ENCODE data around the gene GDF15. TPM values are rescaled to one million over a fixed set of nuclear protein-coding genes. Genes with fewer than 3 reads are reported as not detected.
"Not testable (repeated sequence)": the region's sequence is repeated elsewhere in the genome, so short reads cannot be mapped to it uniquely, and the experiment has no call there.

The GDF15 gene
- total RNA-seq, 2 experiments from 2014 or later: not detected

DNA sequence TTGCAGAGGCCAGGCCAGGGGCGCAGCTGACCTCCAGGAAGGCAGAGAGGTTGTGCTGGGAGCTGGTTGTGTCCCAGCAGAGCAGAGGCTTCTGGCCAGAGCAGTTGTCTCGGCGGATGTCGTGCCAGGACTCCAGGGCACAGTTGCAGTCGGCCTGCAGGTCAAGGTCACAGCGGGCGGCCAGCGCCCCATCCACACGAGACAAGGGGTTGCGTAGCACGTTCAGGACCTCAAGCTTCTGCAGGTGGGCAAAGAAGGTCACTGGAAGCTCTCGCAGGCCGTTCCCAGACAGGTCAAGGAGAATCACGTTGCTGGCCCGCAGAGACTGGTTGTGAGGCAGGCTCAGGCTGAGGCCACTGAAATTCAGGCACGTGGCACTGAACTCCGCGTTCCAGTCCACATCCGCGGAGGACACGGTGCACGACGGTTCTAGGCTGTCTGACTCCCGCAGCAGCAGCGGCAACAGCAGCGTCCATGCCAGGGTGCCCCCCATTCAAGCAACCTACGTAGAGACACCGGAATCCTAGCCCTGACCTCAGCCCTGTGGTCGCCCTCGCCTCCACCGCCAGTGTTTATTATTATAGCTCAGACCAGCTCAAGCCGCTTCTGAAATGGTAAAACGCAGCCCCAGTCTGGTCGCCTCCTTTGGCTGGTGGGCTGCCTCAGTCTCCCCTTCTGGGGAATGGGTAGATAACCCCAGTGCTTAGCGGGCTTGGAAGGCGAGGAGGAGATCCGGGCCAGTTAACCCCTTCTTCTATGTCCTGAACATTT lies 10.7 kb downstream of the GDF15 start:
- Mint-ChIP-seq H3K4me1 (ENCODE audit: low read depth) (peaks cover 23% of the 10 kb centered on the region), H3K27me3 (ENCODE audit: low read depth) (peaks cover 19% of the 10 kb centered on the region), H3K4me3 (no peak overlapping the region), H3K9me3 (ENCODE audit: insufficient read depth) (no peaks in the 10 kb centered on the region), H3K27ac (no peak overlapping the region), H3K36me3 (ENCODE audit: low read depth) (no peaks in the 10 kb centered on the region)
- CTCF ChIA-PET: interaction anchor here (0.9 to 2.4 kb wide), 3 partner anchors 8 to 141 kb away, joined by 3 to 18 read pairs (median 6); a partner anchor contains a TSS
- DNase-seq (no peak), ATAC-seq (no peak)
- POLR2A ChIA-PET: no interaction called here

DNA sequence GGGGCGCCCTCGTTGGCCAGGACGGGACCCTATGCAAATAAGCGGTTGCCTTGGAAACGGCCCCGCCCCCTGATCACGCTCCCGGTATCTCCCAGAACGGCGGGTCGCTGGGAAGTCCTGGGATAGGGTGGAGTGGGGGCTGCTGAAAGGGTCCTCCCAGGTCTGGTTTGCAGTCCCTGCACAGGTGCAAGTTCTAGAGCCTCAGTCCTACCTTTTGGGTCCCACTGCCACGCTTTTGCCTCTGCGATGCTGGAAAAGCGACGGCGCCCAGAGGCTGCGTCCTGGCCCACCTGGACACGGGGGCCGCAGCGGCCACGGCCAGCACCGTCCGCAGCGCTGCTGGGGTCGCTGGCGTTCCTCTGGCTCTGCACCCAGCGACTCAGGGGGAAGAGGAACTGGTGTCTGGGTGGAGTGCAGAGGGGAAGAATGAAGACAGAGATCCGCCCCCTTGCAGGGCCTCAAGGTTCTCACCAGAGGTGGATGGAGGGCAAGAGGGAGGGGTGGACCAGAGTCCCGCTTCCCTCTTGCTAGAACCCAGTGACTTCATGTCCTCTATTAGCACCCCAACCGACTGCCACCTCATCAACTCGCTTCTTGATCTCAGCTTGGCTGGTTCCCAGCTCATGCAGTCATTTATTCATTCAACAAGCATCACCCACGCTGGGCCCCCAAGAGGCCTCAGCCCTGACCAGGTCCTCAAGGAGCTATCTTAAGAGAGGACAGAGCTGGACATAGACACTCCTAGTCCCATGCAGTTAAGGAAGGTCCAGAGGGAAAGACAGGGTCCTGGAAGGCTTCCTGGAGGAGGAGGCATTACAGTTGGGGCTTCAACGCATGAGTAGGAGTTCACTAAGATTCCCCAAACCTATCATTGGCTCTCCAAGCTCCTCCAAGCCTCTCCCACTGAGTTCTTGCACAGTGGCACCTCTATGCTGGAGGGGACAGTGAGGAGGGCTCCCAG lies 11.6 kb downstream of the GDF15 start, which contains the start of gene LRRC25:
LRRC25 (minus strand) TSS at position 381 of the 961 bp plus-strand sequence. CDS start 659 bp downstream, outside the sequence.
- ChIA-PET POLR2A (no interaction called here), CTCF (interaction anchor here (0.6 to 2.4 kb wide), 2 partner anchors 9 to 18 kb away, joined by 3 to 18 read pairs; no protein-coding TSS in a partner anchor)
- H3K27me3 Mint-ChIP-seq (ENCODE audit: low read depth): peaks cover 16% of the 10 kb centered on the region
- peaks cover 23% of the 10 kb centered on the region for H3K4me1 Mint-ChIP-seq (ENCODE audit: low read depth)
- peak; percentile 67 for ATAC-seq
- DNase-seq: peak; percentile 46
- H3K9me3 Mint-ChIP-seq (ENCODE audit: insufficient read depth): no peaks in the 10 kb centered on the region
- H3K4me3 Mint-ChIP-seq: peak within 1 kb of the TSS; percentile 12
- H3K36me3 Mint-ChIP-seq (ENCODE audit: low read depth): no peaks in the 10 kb centered on the region
- H3K27ac Mint-ChIP-seq: no peak within 1 kb of the TSS

DNA sequence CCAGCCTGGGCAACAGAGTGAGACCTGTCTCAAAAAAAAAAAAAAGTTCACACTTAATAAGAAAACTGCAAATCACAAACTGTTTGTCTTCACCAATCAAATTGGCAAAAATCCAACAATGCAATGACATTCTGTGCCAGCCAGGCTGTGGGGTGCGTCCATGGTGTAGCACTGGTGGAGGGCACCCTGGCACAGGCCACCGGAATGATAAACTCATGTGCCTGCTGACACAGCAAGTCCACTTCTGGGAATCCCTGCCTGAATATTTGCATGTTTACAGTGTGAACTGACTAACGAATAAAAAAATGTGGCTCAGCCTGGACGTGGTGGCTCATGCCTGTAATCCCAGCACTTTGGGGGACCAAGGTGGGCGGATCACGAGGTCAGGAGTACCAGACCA lies 13.1 kb downstream of the GDF15 start:
- ChIA-PET POLR2A (no interaction called here), CTCF (interaction anchor here (1.0 to 2.4 kb wide), 2 partner anchors 11 to 12 kb away, joined by 4 to 18 read pairs; no protein-coding TSS in a partner anchor)
- no peaks in the 10 kb centered on the region for H3K36me3 Mint-ChIP-seq (ENCODE audit: low read depth)
- H3K27ac Mint-ChIP-seq: no peak overlapping the region
- H3K27me3 Mint-ChIP-seq (ENCODE audit: low read depth): peaks cover 14% of the 10 kb centered on the region
- H3K9me3 Mint-ChIP-seq (ENCODE audit: insufficient read depth): no peaks in the 10 kb centered on the region
- DNase-seq (no peak), ATAC-seq (no peak)
- H3K4me3 Mint-ChIP-seq: no peak overlapping the region
- H3K4me1 Mint-ChIP-seq (ENCODE audit: low read depth): peaks cover 26% of the 10 kb centered on the region

DNA sequence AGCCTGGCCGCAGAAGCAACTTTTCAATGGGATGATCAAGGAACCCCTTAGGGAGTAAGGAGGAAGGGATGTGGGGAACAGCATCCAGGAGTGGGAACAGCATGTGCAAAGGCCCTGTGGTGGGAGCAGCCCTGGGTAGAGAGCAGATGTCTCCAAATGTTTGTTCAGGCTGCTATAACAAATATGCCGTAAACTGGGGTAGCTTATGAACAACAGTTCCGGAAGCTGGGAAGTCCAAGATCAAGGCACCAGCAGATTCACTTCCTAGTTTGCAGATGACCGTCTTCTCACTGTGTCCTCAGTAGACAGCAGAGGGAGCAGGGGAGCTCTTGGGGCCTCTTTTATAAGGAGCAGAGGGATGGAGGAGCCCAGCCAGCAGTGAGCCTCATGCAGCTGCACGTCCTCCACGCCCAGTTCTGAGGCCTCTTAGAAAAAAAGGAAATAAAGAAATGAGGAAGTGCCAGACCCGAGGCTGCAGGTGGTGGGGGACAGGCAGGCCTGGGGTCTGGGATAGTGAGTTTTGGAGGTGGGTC lies 15.7 kb downstream of the GDF15 start:
- Mint-ChIP-seq H3K4me3 (no peak overlapping the region), H3K36me3 (ENCODE audit: low read depth) (no peaks in the 10 kb centered on the region), H3K9me3 (ENCODE audit: insufficient read depth) (no peaks in the 10 kb centered on the region), H3K27me3 (ENCODE audit: low read depth) (peaks cover 11% of the 10 kb centered on the region), H3K27ac (peak overlapping the region; percentile 73), H3K4me1 (ENCODE audit: low read depth) (peaks cover 26% of the 10 kb centered on the region)
- CTCF ChIA-PET: interaction anchor here (0.7 to 2.6 kb wide), 6 partner anchors 9 to 123 kb away, joined by 3 to 13 read pairs (median 3); no protein-coding TSS in a partner anchor
- POLR2A ChIA-PET: no interaction called here
- DNase-seq (no peak), ATAC-seq (no peak)

DNA sequence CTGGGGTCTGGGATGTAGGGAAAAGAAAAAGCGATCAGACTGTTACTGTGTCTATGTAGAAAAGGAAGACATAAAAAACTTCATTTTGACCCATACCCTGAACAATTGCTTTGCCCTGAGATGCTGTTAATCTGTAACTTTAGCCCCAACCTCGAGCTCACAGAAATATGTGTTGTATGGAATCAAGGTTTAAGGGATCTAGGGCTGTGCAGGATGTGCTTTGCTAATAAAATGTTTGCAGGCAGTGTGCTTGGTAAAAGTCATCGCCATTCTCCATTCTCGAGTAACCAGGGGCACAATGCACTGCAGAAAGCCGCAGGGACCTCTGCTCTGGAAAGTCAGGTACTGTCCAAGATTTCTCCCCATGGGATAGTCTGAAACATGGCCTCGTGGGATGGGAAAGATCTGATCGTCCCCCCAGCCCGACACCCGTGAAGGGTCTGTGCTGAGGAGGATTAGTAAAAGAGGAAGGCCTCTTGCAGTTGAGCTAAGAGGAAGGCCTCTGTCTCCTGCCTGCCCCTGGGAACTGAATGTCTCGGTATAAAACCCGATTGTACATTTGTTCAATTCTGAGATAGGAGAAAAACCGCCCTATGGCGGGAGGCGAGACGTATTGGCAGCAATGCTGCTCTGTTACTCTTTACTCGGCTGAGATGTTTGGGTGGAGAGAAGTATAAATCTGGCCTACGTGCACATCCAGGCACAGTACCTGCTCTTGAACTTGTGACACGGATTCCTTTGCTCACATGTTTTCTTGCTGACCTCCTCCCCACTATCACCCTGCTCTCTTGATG lies 16.7 kb downstream of the GDF15 start:
- H3K27me3 Mint-ChIP-seq (ENCODE audit: low read depth); POLR2A ChIA-PET; H3K9me3 Mint-ChIP-seq (ENCODE audit: insufficient read depth); H3K36me3 Mint-ChIP-seq (ENCODE audit: low read depth); ATAC-seq; DNase-seq; H3K4me3 Mint-ChIP-seq; H3K27ac Mint-ChIP-seq: not testable (repeated sequence)
- CTCF ChIA-PET: interaction anchor here (1.1 to 1.3 kb wide), 3 partner anchors 74 to 124 kb away, joined by 3 to 4 read pairs (median 3); no protein-coding TSS in a partner anchor
- peaks cover 22% of the 10 kb centered on the region for H3K4me1 Mint-ChIP-seq (ENCODE audit: low read depth)

DNA sequence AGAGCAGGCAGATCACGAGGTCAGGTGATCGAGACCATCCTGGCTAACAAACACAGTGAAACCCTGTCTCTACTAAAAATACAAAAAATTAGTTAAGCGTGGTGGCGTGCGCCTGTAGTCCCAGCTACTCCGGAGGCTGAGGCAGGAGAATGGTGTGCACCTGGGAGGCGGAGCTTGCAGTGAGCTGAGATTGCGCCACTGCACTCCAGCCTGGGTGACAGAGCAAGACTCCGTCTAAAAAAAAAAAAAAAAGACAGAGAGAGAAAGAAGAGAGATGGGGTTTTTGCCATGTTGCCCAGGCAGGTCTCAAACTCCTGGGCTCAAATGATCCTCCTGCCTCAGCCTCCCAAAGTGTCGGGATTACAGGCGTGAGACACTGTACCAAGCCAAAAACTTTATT lies 19.8 kb downstream of the GDF15 start:
- H3K27me3 Mint-ChIP-seq (ENCODE audit: low read depth); DNase-seq; H3K9me3 Mint-ChIP-seq (ENCODE audit: insufficient read depth); POLR2A ChIA-PET; H3K36me3 Mint-ChIP-seq (ENCODE audit: low read depth); H3K27ac Mint-ChIP-seq; H3K4me3 Mint-ChIP-seq; ATAC-seq: not testable (repeated sequence)
- CTCF ChIA-PET: interaction anchor here (2.4 kb wide), 1 partner anchor 17 kb away, joined by 14 read pairs; no protein-coding TSS in a partner anchor
- peaks cover 20% of the 10 kb centered on the region for H3K4me1 Mint-ChIP-seq (ENCODE audit: low read depth)

DNA sequence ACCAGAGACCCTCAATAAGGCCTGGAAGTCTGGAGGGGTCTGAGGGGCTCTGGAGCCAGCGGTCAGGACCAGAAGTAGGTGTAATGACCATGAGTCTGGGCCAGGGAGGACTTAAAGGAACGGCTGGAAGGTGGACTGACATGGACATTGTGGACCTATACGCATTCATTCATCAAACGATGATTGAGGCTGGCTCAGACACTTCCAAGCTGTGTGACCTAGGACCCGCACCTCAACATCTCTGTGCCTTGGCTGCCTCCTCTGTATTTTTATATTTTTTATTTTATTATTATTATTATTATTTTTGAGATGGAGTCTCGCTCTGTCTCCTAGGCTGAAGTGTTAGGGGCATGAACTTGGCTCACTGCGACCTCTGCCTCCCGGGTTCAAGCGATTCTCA lies 20.8 kb downstream of the GDF15 start:
- peaks cover 3% of the 10 kb centered on the region for H3K27me3 Mint-ChIP-seq (ENCODE audit: low read depth)
- POLR2A ChIA-PET: no interaction called here
- CTCF ChIA-PET: interaction anchor here (2.4 kb wide), 1 partner anchor 18 kb away, joined by 14 read pairs; no protein-coding TSS in a partner anchor

DNA sequence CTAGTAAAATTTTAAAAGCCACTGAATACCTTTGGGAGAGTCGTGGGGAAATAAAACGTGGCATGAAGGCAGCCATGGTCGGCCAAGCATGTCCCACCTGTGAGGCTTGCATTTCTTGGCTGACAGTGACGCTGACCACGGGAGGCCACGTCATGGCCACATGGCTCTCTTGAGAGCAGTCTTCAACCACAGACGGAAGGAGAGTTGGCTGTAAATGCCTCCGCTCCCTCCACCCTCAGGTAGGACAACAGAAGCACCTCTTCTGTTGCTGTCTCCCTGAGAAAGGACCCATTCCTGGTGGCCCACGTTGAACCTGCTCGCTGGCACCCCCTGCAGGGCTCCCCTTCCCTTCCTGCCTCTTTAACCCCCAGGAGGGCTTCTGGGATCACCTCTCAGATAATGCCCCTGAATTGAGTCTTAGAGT lies 22.1 kb downstream of the GDF15 start:
- Mint-ChIP-seq H3K4me1 (ENCODE audit: low read depth) (peaks cover 9% of the 10 kb centered on the region), H3K36me3 (ENCODE audit: low read depth) (no peaks in the 10 kb centered on the region), H3K27ac (no peak overlapping the region), H3K9me3 (ENCODE audit: insufficient read depth) (no peaks in the 10 kb centered on the region), H3K27me3 (ENCODE audit: low read depth) (peaks cover 5% of the 10 kb centered on the region), H3K4me3 (no peak overlapping the region)
- CTCF ChIA-PET: no interaction called here
- peak; percentile 51 for DNase-seq
- POLR2A ChIA-PET: no interaction called here
- peak; percentile 34 for ATAC-seq

More for the DNA sequence above, 20.8 kb downstream of the GDF15 start:
- H3K4me1 Mint-ChIP-seq (ENCODE audit: low read depth): peaks cover 11% of the 10 kb centered on the region
- no peaks in the 10 kb centered on the region for H3K9me3 Mint-ChIP-seq (ENCODE audit: insufficient read depth)
- no peak overlapping the region for H3K27ac Mint-ChIP-seq
- no peak overlapping the region for H3K4me3 Mint-ChIP-seq
- ATAC-seq: no peak
- no peak for DNase-seq
- no peaks in the 10 kb centered on the region for H3K36me3 Mint-ChIP-seq (ENCODE audit: low read depth)

DNA sequence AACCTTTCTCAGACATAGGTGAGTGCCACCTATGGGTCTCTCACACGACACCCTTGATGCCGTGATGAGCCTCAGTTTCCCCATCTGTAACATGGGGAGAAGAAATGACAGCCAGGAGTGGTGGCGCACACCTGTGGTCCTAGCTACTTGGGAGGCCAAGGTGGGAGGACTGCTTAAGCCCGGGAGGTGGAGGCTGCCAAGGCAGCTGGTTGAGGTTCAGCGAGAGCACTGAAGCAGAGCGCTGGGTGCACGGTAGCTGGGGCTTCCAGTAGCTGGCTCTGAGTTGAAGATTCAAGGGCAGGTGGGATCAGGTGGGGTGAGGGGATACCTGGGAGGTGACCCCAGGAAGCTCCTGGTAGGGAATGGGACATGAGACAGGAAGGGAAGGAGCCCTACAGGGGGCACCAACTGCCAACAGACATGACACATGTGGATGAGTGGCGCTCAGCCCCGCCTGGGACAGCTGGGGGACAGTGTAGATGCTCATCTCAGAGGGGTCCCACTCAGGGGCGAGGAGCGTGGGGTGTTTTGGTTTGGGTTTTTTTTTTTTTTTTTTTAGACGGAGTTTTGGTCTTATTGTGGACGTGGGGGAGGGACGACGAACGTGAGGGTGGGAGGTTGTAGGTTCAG lies 26.8 kb downstream of the GDF15 start:
- no peaks in the 10 kb centered on the region for H3K36me3 Mint-ChIP-seq (ENCODE audit: low read depth)
- H3K27ac Mint-ChIP-seq: no peak overlapping the region
- DNase-seq (no peak), ATAC-seq (no peak)
- no peaks in the 10 kb centered on the region for H3K9me3 Mint-ChIP-seq (ENCODE audit: insufficient read depth)
- ChIA-PET CTCF (interaction anchor here (0.7 to 9.3 kb wide), 9 partner anchors 11 to 220 kb away, joined by 3 to 122 read pairs (median 7); partner anchors contain the start of genes GDF15, JUND, MPV17L2 and RAB3A), POLR2A (interaction anchor here (1.1 to 6.9 kb wide), 4 partner anchors 20 to 133 kb away, joined by 3 to 50 read pairs (median 3); partner anchors contain the start of gene JUND)
- no peak overlapping the region for H3K4me3 Mint-ChIP-seq
- peaks cover 5% of the 10 kb centered on the region for H3K27me3 Mint-ChIP-seq (ENCODE audit: low read depth)
- H3K4me1 Mint-ChIP-seq (ENCODE audit: low read depth): peaks cover 46% of the 10 kb centered on the region

DNA sequence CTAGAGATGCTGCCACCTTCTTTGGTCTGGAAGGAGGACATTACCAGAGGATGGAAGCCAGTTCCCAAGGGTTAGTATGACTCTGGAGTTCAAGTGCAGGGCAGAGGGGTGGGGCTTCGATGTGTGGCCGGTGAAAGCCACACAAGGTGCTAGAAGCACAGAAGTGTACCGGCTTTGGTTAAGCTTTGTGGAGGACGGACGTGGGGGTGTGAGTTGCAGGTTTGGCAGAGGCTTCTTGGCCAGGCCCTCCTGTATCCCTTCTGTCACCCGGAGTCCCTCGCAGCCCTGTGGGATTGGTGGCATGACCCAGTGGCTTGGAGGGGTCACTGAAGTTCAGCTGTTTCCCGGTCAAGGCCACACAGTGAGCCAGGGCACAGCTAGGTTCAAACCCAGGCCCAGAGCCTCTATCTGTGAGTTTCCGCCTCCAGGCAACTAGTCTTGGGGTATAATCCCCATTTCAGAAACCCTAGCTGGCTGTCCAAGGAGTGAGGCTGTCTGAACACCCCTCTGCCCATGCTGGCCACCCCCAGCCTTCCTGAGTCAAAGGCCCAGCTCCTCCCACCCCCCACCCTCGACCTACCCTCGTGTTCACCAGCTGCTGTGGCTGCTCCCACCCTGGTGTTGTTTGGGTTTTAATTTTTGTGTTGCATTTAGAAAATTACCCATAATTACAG lies 28.7 kb downstream of the GDF15 start:
- Mint-ChIP-seq H3K9me3 (ENCODE audit: insufficient read depth) (no peaks in the 10 kb centered on the region), H3K36me3 (ENCODE audit: low read depth) (no peaks in the 10 kb centered on the region), H3K4me3 (peak overlapping the region; percentile 40), H3K4me1 (ENCODE audit: low read depth) (peaks cover 59% of the 10 kb centered on the region), H3K27ac (peak overlapping the region; percentile 86), H3K27me3 (ENCODE audit: low read depth) (peaks cover 5% of the 10 kb centered on the region)
- ATAC-seq (peak; percentile 4), DNase-seq (peak; percentile 74)
- POLR2A ChIA-PET: interaction anchor here (0.8 to 6.9 kb wide), 6 partner anchors 9 to 505 kb away, joined by 3 to 50 read pairs (median 3); partner anchors contain the start of genes DDX49 and JUND
- CTCF ChIA-PET: interaction anchor here (0.6 to 9.3 kb wide), 12 partner anchors 17 to 711 kb away, joined by 3 to 122 read pairs (median 3); partner anchors contain the start of genes GDF15, JUND and MPV17L2
